NCI-H1694 (cell line): ENCODE measurements around the gene ECI1.

Experiments used
- DNase-seq: peaks from one replicate; lab custom pipeline; 2025; lab: John Stamatoyannopoulos, UW

The ECI1 gene

GRCh38 chr16:2251296-2252111, at the start of gene ECI1:
ECI1 (minus strand) TSS chr16:2251587; CDS start chr16:2251566, 21 bp downstream.
- peak; percentile 33 for DNase-seq

GRCh38 chr16:2299915-2300192, 48.5 kb upstream of the ECI1 start:
- DNase-seq = no peak

GRCh38 chr16:2299121-2299914, 47.9 kb upstream of the ECI1 start:
- DNase-seq = no peak

- no peak for DNase-seq
Observed at GRCh38 chr16:2298621-2299020, 47.2 kb upstream of the ECI1 start.

GRCh38 chr16:2297506-2297860, 46.1 kb upstream of the ECI1 start:
- DNase-seq = no peak

- no peak for DNase-seq
Observed at GRCh38 chr16:2296661-2297505, 45.5 kb upstream of the ECI1 start.

- no peak for DNase-seq
Observed at GRCh38 chr16:2295056-2295798, 43.8 kb upstream of the ECI1 start.

GRCh38 chr16:2292221-2292620, 40.8 kb upstream of the ECI1 start:
- no peak for DNase-seq

- DNase-seq = no peak
Observed at GRCh38 chr16:2289282-2289681, 37.9 kb upstream of the ECI1 start.

GRCh38 chr16:2288726-2289125, 37.3 kb upstream of the ECI1 start:
- DNase-seq = no peak

- DNase-seq = no peak
Observed at GRCh38 chr16:2287916-2288547, 36.6 kb upstream of the ECI1 start.

GRCh38 chr16:2286550-2286949, 35.2 kb upstream of the ECI1 start:
- DNase-seq = no peak

GRCh38 chr16:2285731-2286191, 34.4 kb upstream of the ECI1 start:
- DNase-seq = no peak

GRCh38 chr16:2284797-2285576, 33.6 kb upstream of the ECI1 start:
- DNase-seq = no peak

GRCh38 chr16:2284001-2284770, 32.8 kb upstream of the ECI1 start:
- DNase-seq = no peak

GRCh38 chr16:2282866-2283555, 31.6 kb upstream of the ECI1 start:
- peak; percentile 27 for DNase-seq

GRCh38 chr16:2282262-2282661, 30.9 kb upstream of the ECI1 start:
- no peak for DNase-seq

GRCh38 chr16:2280981-2281542, 29.7 kb upstream of the ECI1 start:
- no peak for DNase-seq

GRCh38 chr16:2280461-2280860, 29.1 kb upstream of the ECI1 start:
- no peak for DNase-seq
